BJ (cell line): ENCODE data around the gene KCNJ15. TPM values are rescaled to one million over a fixed set of nuclear protein-coding genes. Genes with fewer than 3 reads are reported as not detected.

ENCODE experiments used
- CTCF ChIA-PET: fragments of 350-600 bp; formaldehyde crosslinking; extraction: SDS; loops from one replicate; lab custom pipeline; 2021; ENCODE audit warnings: antibody characterized with exemption, inconsistent platforms; lab: Yijun Ruan, JAX
- POLR2A ChIA-PET: fragments of 300-600 bp; sonication (Branson Sonifier 250); formaldehyde crosslinking; extraction: SDS; loops from one replicate; lab custom pipeline; 2021; ENCODE audit warnings: antibody characterized with exemption; lab: Charles Lee
- DNase-seq: peaks from one replicate; pipeline ENCODE4 v3.0.0-alpha.2; 2011; ENCODE audit warnings: low read depth
- H3K27me3 ChIP-seq: 2 replicates; pipeline ENCODE4 v1.6.0; 2011; ENCODE audit warnings: low read length; ENCODE audit not compliant: control insufficient read depth, insufficient read depth
- H3K36me3 ChIP-seq: 2 replicates; pipeline ENCODE4 v1.5.1; 2011; ENCODE audit warnings: low read length; ENCODE audit not compliant: control insufficient read depth, insufficient read depth
- H3K4me3 ChIP-seq: 2 replicates; pipeline ENCODE4 v1.5.1; 2011; ENCODE audit warnings: low read depth, mild to moderate bottlenecking, control low read depth, low read length
- CTCF ChIP-seq: IDR thresholded peaks from 2 replicates; pipeline ENCODE4 v1.5.1; 2011; ENCODE audit warnings: low read depth, mild to moderate bottlenecking, control low read depth, inconsistent platforms, low read length, moderate library complexity; ENCODE audit not compliant: insufficient read depth
- polyA plus RNA-seq: library from polyadenylated mRNA; depleted of rRNA; stranded (reverse); fragments of >200 nt; gene quantifications from 2 replicates; pipeline ENCODE4 v1.2.3, GENCODE V29; 2011

Gene KCNJ15
- polyA plus RNA-seq, 1 experiment: 0.02 TPM

GRCh38 chr21:38329162-38329561, 72.4 kb downstream of the KCNJ15 start:
- no peaks in the 10 kb centered on the region for H3K36me3 ChIP-seq
- ChIA-PET POLR2A (no interaction called here), CTCF (interaction anchor here (0.9 to 2.2 kb wide), 4 partner anchors 23 to 111 kb away, joined by 3 to 11 read pairs (median 4); no protein-coding TSS in a partner anchor)
- no peak overlapping the region for H3K4me3 ChIP-seq
- no peak for TF ChIP-seq CTCF
- DNase-seq: no peak
- H3K27me3 ChIP-seq: no peaks in the 10 kb centered on the region

GRCh38 chr21:38330666-38331065, 73.9 kb downstream of the KCNJ15 start:
- TF ChIP-seq CTCF: no peak
- ChIA-PET CTCF (interaction anchor here (0.7 to 5.2 kb wide), 3 partner anchors 12 to 161 kb away, joined by 3 to 26 read pairs (median 4); no protein-coding TSS in a partner anchor), POLR2A (interaction anchor here (0.7 kb wide), 1 partner anchor 918 kb away, joined by 3 read pairs; no protein-coding TSS in a partner anchor)
- H3K4me3 ChIP-seq: no peak overlapping the region
- H3K36me3 ChIP-seq: no peaks in the 10 kb centered on the region
- H3K27me3 ChIP-seq: no peaks in the 10 kb centered on the region
- no peak for DNase-seq

GRCh38 chr21:38333301-38334272, 76.8 kb downstream of the KCNJ15 start:
- TF ChIP-seq CTCF: peak; percentile 28; the same call in 1 of the 2 replicates
- Histone ChIP-seq H3K4me3 (no peak overlapping the region), H3K27me3 (no peaks in the 10 kb centered on the region), H3K36me3 (no peaks in the 10 kb centered on the region)
- DNase-seq: no peak
- POLR2A ChIA-PET: no interaction called here
- CTCF ChIA-PET: interaction anchor here (1.5 to 5.2 kb wide), 4 partner anchors 10 to 116 kb away, joined by 8 to 26 read pairs (median 14); no protein-coding TSS in a partner anchor

GRCh38 chr21:38334866-38335265, 78.1 kb downstream of the KCNJ15 start:
- CTCF ChIA-PET: interaction anchor here (0.7 to 5.2 kb wide), 3 partner anchors 9 to 117 kb away, joined by 3 to 26 read pairs (median 14); no protein-coding TSS in a partner anchor
- TF ChIP-seq CTCF: no peak
- Histone ChIP-seq H3K4me3 (no peak overlapping the region), H3K36me3 (no peaks in the 10 kb centered on the region), H3K27me3 (no peaks in the 10 kb centered on the region)
- POLR2A ChIA-PET: no interaction called here
- DNase-seq: no peak

GRCh38 chr21:38337793-38338192, 81.0 kb downstream of the KCNJ15 start:
- Histone ChIP-seq H3K4me3 (no peak overlapping the region), H3K36me3 (no peaks in the 10 kb centered on the region), H3K27me3 (no peaks in the 10 kb centered on the region)
- ChIA-PET POLR2A (no interaction called here), CTCF (interaction anchor here (1.3 to 1.9 kb wide), 2 partner anchors 15 to 18 kb away, joined by 5 to 13 read pairs; no protein-coding TSS in a partner anchor)
- no peak for TF ChIP-seq CTCF
- no peak for DNase-seq
